ENCODE measurements around the gene SHMT2. TPM values are rescaled to one million over a fixed set of nuclear protein-coding genes. Genes with fewer than 3 reads are reported as not detected.

SHMT2 gene
- total RNA-seq (2014; rRNA removed; shearing (Covaris generic)) = 263 and 293 TPM in 2 replicates
- polyA plus RNA-seq (2015; cell fraction: cytosol; rRNA removed) = 324 and 347 TPM in 2 replicates
- polyA plus RNA-seq (2015; cell fraction: nucleus; rRNA removed) = 477 and 488 TPM in 2 replicates

DNA sequence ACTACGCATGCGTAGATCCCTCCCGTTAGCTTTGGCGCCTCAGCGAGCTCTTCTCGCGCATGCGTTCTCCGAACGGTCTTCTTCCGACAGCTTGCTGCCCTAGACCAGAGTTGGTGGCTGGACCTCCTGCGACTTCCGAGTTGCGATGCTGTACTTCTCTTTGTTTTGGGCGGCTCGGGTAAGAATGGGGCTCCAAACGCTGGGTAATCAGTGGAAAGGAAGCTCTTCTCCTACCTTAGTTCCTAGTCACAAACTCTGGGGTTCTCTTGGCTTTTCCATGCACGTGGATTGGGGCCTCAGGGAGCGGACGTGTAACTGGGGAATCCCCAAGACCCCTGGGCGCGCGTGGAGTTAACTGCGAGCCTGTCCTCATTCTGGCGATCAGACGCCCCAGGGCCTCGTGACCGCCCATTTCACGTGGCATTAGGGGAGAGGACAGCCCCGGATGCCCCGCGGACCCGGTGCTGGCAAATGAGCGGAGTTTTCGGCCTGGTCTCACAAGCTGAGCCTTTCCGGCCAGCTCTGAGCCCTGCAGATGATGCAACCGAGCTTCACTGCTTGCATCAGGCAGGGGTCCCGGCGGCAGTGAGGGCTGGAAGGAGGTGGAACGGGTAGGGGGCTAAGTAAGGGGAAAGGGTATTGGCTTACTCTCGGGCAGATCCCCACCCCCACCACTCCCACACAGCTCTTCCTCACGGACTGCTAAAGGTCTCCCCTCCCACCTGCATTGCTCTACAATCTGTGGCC, at the start of gene SHMT2:
Gene SHMT2 (plus strand): TSS at position 78 of the 747 bp plus-strand sequence. CDS start 68 bp downstream, at position 146.
- peak; percentile 88 for DNase-seq (ENCODE audit: low read depth)

DNA sequence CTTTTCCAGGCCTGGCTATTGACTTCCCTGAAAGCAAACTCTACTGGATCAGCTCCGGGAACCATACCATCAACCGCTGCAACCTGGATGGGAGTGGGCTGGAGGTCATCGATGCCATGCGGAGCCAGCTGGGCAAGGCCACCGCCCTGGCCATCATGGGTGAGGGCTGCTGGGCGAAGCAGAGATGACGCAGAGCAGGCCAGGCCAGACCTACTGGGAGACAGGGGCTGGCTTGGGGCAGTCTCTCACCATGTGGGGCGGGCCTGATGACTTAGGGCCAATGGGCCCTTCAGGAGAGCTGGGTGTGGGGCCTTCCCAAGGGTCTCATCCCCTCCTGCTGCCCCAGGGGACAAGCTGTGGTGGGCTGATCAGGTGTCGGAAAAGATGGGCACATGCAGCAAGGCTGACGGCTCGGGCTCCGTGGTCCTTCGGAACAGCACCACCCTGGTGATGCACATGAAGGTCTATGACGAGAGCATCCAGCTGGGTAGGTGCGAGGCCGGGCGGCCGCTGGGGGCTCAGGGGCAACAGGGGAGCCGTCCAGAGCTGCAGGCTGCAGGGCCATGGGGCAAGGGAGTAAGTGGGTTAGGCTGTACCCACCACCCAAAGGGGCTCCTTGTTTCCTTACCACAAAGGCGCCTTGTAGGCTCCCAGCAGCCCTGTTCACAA, 49.1 kb upstream of the SHMT2 start:
- no peak for DNase-seq (ENCODE audit: low read depth)

DNA sequence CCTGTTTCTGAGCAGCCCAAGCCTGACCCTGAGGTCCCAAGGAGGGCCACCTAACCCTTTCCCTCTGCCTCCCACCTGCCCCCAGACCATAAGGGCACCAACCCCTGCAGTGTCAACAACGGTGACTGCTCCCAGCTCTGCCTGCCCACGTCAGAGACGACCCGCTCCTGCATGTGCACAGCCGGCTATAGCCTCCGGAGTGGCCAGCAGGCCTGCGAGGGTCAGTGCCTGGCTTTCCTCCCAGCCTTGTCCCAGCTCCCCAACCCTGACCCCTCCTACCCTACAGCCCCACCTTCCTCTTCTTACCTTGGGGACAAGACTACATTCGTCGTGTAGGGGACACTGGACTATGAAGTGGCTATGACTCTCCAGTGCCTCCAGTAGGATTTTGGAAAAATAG, 48.4 kb upstream of the SHMT2 start:
- no peak for DNase-seq (ENCODE audit: low read depth)

DNA sequence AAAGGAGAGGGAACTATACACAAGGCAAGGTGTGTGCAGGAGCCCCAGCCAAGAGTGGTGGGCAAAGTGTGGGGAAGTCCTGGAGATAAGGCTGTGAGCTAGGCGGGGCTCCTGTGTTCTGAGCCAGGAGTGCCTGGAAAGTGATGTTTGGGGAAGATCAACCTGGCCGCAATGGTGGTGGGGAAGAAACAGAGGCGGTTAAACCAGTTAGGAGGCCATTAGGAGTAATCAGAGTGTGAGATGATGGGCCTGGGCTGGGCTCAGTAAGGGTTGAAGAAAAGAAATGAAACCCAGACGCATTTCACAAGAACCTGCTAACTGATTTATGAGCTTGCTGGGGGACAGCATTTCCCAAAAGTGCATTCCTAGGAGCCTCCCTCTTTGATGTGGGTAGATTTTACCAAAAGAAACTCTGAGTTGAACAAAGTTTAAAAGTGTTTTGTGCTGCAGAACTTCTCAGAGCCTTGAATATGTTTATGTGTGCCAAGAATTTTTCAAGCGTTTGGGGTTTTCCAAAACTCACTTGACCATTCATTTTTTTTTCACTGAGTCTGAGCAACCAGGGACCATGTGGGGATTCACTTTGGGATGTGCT, 47.9 kb upstream of the SHMT2 start:
- no peak for DNase-seq (ENCODE audit: low read depth)

DNA sequence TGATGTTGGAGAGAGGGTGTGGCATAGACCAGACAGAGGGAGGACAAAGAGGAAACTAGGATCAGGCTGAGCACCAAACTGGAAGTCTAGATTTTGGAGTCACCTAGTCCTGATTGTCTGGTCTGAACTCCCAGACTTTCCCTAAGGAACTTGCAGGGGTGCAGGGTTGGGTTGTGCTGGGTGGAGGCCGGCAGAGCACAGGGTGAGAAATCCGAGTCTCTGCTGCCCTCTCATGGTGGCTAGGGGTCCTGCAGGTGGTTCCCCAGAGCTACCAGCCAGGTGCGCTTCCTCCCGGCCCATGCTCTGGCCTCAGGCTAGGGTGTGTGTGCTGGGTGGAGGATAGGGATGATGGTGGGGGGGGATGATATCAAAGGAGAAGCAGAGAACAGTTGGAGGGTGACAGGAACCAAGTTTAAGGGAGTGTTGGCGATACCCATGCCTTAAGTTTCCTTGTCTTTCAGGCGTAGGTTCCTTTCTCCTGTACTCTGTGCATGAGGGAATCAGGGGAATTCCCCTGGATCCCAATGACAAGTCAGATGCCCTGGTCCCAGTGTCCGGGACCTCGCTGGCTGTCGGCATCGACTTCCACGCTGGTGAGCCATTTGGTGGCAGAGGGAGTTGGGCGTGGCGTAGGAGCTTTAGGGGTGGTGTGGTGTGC, 46.5 kb upstream of the SHMT2 start:
- peak; percentile 73 for DNase-seq (ENCODE audit: low read depth)

DNA sequence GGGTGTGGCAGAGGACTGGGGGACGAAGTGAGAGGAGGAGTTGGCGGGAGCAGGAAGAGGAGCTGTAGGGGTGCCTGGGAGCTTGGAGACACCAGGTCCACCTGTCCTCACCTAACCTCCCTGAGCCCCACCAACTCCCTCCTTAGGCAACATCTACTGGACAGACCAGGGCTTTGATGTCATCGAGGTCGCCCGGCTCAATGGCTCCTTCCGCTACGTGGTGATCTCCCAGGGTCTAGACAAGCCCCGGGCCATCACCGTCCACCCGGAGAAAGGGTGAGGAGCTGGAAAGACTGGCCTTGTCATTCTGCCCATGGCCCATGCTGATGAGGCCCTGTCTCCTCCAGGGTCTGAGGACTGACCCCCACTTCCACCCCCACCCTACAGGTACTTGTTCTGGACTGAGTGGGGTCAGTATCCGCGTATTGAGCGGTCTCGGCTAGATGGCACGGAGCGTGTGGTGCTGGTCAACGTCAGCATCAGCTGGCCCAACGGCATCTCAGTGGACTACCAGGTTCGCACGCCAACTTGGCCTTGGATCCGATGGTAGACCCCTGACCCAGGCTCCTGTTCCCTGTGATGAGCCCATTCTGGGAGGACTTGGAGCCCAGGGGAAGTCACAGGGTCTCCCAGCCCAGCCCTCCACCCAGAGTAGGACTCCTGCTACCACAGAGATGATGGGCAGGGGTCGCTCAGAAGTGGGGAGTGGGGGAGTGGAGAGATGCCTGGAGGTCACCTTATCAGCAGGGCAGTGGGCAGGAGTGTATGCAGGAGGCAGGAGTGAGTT, 45.4 kb upstream of the SHMT2 start:
- no peak for DNase-seq (ENCODE audit: low read depth)

DNA sequence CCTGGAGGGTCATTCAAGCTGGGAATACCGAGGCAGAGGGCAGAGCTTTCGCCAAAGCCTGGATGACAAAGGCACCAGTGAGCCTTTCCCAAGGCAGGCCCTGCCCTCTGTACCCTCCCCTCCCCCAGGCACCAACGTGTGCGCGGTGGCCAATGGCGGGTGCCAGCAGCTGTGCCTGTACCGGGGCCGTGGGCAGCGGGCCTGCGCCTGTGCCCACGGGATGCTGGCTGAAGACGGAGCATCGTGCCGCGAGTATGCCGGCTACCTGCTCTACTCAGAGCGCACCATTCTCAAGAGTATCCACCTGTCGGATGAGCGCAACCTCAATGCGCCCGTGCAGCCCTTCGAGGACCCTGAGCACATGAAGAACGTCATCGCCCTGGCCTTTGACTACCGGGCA, 44.1 kb upstream of the SHMT2 start:
- DNase-seq (ENCODE audit: low read depth) = no peak

DNA sequence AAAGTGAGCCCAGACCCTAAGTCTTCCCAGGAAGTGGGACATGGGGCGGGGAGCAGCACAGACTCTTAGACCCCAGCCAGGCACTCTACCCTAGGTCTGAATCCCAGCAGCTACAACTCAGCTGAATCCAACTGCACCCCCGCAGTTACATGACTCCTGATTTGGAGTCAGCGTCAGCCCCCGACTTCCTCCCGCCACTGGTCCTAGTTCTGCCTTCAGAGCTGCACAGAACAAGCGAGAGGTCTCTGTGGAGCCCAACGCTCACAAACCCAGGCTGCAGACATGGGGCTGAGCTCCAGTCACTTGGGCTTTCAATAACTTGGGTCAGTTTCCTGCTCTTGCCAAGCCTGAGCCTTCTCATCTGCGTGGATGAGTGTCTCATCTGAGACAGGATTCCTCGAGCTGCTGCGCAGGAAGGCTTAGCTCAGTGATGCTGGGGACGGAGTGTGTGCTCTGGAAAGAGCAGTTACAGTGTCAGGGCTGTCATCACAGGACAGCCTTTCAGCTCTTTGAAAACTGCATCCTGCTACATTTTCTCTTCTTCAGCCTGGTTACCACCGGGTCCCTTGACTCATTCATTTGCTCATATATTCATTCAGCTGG, 43.5 kb upstream of the SHMT2 start:
- no peak for DNase-seq (ENCODE audit: low read depth)

DNA sequence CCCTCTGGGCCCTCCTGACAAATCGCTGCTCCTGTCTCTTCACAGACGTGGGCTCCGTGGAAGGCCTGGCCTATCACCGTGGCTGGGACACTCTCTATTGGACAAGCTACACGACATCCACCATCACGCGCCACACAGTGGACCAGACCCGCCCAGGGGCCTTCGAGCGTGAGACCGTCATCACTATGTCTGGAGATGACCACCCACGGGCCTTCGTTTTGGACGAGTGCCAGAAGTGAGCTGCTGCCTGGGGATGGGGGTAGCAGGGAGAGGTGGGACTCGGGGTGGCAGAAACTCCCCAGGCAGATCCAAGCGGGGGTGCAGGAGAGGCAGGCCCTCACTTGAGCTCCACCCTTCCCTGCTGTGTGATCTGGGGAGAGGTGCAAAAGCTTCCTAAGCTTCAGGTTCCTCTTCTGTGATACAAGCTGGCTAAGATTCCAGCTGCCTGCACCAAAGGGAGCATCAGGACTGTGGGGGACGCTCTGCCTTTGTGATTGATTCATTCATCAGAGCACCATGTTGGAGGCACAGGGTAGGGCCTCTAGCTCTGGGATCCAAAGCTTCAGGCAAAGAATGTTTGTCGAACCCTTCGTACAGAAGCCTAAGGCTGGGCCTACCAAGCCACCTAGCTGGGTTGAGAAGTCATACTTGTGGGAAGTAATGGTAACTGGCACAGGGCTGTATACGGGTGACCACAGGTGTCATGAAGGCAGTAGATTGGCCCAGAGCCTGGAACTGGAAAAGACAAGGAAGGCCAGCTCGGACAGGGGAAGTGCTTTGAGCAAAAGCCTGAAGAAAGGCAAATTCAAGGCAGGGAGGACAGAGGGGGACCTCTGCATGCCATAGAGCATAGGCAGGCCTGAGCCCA, 42.1 kb upstream of the SHMT2 start:
- DNase-seq (ENCODE audit: low read depth) = no peak

DNA sequence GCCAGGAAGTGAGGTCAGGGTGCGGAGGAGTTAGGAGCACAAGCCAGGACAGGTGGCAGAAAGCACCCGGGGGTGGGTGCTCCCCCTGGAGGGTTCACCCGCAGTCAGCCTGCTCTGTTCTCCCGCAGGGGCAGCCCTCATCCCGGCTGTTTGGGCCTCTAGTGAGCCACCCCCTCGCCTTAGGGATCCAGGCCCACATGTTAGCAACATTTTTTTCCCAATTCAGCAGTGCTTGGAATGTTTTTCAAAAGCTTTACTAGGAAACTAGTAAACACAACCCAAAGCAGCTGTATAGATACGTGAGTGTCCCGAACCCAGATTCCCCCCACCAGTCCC, 41.5 kb upstream of the SHMT2 start:
- no peak for DNase-seq (ENCODE audit: low read depth)

DNA sequence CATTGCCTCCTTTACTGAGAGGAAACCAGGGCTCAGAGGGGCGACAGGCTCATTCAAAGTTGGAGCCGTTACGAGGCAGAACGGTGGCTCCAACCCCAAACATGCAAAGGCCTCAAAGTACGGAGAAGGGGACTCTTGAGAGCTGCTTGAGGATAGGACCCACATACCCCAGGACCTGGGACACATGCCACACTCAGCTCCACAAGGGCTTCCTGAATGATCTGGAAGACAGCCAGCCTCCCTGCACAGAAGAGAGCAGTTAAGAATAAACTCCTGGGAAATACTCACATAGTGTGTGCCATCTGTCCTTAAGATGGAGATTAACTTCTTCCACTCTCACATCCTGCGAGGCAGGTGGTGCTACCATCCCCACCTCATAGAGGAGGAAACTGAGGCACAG, 39.5 kb upstream of the SHMT2 start:
- DNase-seq (ENCODE audit: low read depth) = no peak

DNA sequence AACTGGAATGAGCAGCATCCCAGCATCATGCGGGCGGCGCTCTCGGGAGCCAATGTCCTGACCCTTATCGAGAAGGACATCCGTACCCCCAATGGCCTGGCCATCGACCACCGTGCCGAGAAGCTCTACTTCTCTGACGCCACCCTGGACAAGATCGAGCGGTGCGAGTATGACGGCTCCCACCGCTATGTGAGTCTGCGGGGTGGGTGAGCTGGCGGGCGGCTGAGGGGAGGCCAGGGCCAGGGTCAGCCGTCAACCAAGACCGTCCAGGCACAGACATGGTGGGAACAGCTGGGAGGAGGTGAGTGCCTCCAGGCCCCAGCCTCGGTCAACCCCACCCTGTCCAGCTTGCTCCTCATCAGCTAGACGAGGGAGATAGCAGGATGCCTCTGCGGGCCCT, 38.7 kb upstream of the SHMT2 start:
- no peak for DNase-seq (ENCODE audit: low read depth)

DNA sequence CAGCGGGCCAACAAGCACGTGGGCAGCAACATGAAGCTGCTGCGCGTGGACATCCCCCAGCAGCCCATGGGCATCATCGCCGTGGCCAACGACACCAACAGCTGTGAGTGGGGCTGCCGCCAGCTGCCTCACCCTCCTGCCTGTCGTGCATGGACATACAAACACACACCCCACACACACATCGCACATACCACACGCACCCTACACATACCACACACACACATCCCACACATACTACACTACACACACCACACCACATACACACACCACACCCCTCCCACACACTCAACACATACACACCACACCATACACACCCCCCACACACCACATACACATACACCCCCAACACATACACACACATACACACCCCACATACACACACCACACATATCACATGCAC, 38.1 kb upstream of the SHMT2 start:
- no peak for DNase-seq (ENCODE audit: low read depth)

DNA sequence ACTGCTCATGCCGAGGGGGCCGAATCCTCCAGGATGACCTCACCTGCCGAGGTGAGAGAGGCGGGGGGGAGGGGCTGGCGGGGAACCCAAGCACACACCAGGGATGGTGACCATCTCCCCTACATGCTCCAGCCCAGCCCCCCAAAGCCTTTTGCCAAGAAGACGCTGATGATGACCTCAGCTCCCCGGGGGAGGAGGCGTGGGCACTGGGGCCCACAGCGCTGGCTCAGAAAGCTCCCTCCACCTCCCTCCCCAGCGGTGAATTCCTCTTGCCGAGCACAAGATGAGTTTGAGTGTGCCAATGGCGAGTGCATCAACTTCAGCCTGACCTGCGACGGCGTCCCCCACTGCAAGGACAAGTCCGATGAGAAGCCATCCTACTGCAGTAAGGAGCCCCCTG, 36.6 kb upstream of the SHMT2 start:
- DNase-seq (ENCODE audit: low read depth) = no peak

DNA sequence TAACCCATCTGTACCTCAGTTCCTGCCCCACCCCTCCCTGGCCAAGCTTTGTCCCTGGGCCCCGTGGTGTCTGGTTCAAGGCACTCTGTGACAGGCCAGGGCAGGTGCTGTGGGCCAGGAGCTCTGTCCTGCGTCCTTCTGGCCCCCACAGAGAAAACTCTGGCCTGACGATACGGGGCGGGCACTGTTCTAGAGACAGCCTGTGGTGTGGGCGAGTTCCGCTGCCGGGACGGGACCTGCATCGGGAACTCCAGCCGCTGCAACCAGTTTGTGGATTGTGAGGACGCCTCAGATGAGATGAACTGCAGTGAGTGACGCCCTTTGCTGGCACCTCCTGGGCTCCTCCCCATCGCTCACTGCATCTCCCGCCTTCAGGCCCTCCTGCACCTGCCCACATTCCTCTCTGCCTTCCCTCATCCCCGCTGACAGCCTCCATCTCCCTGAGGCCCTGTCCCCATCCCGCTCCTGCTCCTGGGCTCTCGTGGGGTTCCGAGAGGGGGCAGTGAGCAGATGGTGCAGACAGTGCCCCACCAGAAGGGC, 35.7 kb upstream of the SHMT2 start:
- no peak for DNase-seq (ENCODE audit: low read depth)

DNA sequence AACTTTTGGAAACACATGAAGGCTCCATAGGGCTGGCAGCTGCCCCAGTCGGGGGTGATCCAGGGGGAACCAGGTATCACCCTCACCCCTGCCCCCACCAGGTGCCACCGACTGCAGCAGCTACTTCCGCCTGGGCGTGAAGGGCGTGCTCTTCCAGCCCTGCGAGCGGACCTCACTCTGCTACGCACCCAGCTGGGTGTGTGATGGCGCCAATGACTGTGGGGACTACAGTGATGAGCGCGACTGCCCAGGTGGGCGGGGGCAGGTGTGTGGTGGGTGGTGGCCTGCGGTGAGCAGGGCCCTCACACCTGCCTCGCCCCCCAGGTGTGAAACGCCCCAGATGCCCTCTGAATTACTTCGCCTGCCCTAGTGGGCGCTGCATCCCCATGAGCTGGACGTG, 35.3 kb upstream of the SHMT2 start:
- DNase-seq (ENCODE audit: low read depth) = no peak

DNA sequence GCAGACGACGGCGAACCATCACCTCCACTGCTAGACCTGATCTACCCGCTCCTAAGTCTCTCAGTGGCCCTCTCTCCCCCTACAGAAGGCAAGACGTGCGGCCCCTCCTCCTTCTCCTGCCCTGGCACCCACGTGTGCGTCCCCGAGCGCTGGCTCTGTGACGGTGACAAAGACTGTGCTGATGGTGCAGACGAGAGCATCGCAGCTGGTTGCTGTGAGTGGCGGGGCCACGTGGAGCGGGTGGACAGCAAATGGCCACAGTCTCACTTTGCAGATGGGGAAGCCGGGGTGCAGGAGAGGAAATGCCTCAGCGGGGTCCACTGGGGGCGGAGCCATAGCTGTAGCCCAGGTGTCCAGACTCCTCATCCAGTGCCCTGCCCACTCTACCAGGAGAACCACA, 34.3 kb upstream of the SHMT2 start:
- DNase-seq (ENCODE audit: low read depth) = no peak

DNA sequence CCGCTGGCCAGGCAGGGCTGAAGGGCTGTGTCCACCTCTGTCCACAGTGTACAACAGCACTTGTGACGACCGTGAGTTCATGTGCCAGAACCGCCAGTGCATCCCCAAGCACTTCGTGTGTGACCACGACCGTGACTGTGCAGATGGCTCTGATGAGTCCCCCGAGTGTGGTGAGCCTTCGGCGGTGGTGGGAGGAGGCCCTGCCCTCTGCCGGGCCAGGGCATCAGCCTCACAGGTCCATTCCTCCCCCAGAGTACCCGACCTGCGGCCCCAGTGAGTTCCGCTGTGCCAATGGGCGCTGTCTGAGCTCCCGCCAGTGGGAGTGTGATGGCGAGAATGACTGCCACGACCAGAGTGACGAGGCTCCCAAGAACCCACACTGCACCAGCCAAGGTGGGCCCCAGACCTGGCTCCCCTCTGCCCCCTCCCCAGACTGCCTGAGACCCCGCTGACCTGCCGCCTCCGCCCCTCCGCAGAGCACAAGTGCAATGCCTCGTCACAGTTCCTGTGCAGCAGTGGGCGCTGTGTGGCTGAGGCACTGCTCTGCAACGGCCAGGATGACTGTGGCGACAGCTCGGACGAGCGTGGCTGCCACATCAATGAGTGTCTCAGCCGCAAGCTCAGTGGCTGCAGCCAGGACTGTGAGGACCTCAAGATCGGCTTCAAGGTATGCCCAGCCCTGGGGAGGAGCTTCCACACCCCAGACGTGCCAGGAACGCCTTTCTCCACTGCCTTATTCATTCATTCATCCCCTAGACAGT, 33.7 kb upstream of the SHMT2 start:
- no peak for DNase-seq (ENCODE audit: low read depth)

DNA sequence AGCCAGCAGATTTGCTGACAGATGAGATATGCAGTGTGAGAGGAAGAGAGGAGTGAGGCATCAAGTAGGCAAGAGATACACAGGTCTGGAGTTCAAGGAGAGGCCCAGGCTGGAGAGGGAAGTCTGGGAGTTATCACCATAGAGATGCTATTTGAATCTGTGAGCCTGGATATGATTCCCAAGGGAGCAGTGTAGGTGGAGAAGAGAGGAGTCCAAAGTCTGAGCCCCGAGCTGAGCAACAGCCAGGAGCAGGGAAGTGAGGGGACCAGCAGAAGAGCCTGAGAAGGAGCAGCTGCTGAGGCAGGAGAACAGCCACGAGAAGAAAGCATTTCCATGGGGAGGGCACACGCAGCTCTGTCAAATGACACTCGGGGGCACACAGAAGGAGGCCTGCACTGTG, 33.1 kb upstream of the SHMT2 start:
- no peak for DNase-seq (ENCODE audit: low read depth)

Measured in HT1080 (cell line).